ENCODE results near the gene SNX21. TPM values are rescaled to one million over a fixed set of nuclear protein-coding genes. Genes with fewer than 3 reads are reported as not detected.
"Not testable (repeated sequence)": the region's sequence is repeated elsewhere in the genome, so short reads cannot be mapped to it uniquely, and the experiment has no call there.

SNX21 gene
- total RNA-seq, 2 donors from 2014 or later, result 23.2 to 30.2 TPM

DNA sequence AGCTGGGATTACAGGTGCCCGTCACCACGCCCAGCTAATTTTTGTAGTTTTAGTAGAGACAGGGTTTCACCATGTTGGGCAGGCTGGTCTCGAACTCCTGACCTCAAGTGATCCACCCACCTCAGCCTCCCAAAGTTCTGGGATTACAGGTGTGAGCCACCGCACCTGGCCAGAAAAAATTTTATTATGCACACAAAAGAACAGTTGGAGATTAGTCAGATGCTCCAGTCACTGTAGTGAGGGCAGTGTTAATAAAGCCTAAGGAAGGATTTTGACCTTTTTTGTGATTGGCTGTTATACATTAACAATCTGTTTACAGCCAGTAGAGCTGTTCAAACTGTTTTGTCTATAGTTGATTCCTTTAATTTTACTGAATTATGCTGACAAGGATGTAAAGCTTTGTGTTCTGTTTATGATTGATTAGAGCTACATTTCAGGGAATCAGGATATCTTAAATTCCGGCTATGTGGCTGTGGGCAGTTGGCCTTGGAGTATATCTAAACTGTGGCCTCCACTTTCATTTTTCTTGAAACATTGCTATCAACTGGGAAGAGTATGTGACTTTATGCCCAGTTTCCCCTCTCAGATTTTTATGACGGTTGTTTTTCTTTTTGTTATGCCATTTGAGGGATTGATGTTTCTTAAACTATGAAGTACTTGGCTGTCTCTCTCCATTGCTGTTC, 33.7 kb downstream of the SNX21 start:
- intact Hi-C loops (cut with DNase I), result no loop called here
- DNase-seq, result no peak
- ATAC-seq, result no peak

GRCh38 chr20:45867819-45868176, 34.2 kb downstream of the SNX21 start:
- ATAC-seq, result peak in 1 of 2 donors; percentile 73
- intact Hi-C loops (cut with DNase I), result no loop called here

DNA sequence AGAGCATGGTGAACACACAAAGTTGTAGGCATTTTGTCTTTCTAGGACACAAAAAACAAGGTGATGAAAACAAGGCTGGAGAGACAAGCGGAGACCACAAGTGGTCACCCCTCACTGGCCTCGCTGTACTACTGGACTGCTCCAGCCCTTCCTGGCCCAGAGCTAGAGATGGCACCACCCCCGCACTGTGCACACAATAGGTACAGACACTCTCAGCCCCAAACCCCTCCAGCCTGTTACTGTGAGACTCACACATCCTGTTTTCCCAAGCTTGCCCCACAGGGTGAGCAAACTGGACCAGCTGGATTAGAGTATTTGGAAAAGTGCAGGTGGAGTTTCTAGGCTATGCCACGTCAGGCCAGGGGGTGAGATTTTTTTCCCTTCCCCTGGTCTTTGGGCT, 39.0 kb downstream of the SNX21 start:
- no peak for ATAC-seq
- DNase-seq, result no peak
- intact Hi-C loops (cut with DNase I), result no loop called here

More at GRCh38 chr20:45867819-45868176, 34.2 kb downstream of the SNX21 start:
- no peak for DNase-seq

DNA sequence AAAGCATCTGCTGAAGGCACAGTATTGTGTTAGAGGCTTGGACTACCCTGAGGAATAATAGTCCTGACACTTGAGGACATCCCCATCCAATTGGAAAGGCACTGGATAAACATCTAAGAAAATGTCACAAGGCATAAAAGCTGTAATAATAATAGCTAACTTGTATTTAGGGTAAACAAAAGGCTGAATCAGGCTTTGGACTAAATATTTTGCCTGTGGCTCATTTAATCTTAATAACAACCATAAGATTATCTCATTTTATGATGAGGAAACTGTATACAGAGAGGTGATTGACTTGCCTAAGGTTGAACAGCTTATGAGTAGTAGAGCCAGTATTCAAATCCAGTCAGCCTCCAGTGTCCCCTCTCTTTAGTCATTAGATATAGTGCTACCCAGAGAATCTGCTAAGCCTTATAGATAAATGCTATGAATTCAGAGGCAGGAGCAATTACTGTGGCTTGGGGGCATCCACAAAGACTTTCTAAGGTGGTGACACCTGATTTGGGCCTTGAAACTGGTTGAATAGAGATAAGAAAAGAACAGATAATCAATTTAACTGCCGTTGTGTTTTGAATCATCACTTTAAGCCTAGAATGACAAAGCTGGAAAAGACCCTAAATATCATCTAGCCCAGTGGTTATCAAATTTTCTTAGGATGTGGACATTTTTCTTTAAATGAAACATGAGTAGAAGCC, 40.0 kb downstream of the SNX21 start:
- intact Hi-C loops (cut with DNase I), result no loop called here
- no peak for ATAC-seq

GRCh38 chr20:45874104-45874481, 40.5 kb downstream of the SNX21 start:
- DNase-seq; intact Hi-C loops (cut with DNase I); ATAC-seq: not testable (repeated sequence)

More for the DNA sequence above, 40.0 kb downstream of the SNX21 start:
- no peak for DNase-seq

GRCh38 chr20:45874576-45874975, 41.0 kb downstream of the SNX21 start:
- ATAC-seq (no peak), DNase-seq (no peak)
- intact Hi-C loops (cut with DNase I), result no loop called here

- DNase-seq (no peak), ATAC-seq (peak in 1 of 2 donors; percentile 9)
- intact Hi-C loops (cut with DNase I), result no loop called here
These were observed 44.6 kb downstream of the SNX21 start for GRCh38 chr20:45878076-45878761.

- peak; percentile 99 for DNase-seq
- peak; percentile 96 to 99 for ATAC-seq
- intact Hi-C loops (cut with DNase I), result no loop called here
These were observed 47.6 kb downstream of the SNX21 start, which contains the start of gene ZSWIM1 for GRCh38 chr20:45880988-45881788. ZSWIM1 (plus strand) TSS chr20:45881227; CDS start chr20:45882593, 1,366 bp downstream.

DNA sequence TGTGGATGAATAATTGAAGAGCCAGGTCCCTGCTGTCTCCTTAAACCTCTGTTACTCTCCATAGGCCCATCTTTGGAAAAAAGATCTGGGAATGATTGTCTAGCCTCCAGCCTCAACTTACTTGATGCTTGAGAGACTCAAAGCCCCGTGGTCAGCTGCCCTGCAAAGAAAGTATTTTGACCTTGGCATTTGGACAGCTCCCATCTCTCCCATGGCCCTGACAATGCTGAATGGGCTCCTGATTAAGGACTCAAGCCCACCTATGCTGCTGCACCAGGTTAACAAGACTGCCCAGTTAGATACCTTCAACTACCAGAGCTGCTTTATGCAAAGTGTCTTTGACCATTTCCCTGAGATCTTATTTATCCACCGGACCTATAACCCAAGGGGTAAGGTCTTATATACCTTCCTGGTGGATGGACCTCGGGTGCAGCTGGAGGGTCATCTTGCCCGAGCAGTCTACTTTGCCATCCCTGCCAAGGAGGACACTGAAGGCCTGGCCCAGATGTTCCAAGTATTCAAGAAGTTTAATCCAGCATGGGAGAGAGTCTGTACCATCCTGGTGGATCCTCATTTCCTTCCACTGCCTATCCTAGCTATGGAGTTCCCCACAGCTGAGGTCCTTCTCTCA, 49.0 kb downstream of the SNX21 start:
- ATAC-seq, result no peak
- intact Hi-C loops (cut with DNase I), result no loop called here
- DNase-seq, result no peak

DNA sequence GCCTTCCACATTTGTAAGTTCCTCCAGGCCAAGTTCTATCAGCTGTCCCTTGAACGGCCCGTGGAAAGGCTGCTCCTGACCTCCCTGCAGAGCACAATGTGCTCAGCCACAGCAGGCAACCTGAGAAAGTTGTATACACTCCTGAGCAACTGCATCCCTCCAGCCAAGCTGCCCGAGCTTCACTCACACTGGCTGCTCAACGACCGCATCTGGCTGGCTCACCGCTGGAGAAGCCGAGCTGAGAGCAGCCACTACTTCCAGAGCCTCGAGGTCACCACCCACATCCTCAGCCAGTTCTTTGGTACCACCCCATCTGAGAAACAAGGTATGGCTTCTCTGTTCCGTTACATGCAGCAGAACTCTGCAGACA, 49.5 kb downstream of the SNX21 start:
- ATAC-seq (no peak), DNase-seq (no peak)
- intact Hi-C loops (cut with DNase I), result no loop called here

GRCh38 chr20:45886590-45887345, 53.2 kb downstream of the SNX21 start:
- ATAC-seq (no peak), DNase-seq (no peak)
- intact Hi-C loops (cut with DNase I), result no loop called here

GRCh38 chr20:45887346-45887715, 53.7 kb downstream of the SNX21 start, which contains the start of gene SPATA25:
SPATA25 (minus strand) TSS chr20:45887622; CDS start chr20:45887590, 32 bp downstream.
- DNase-seq (no peak), ATAC-seq (no peak)
- intact Hi-C loops (cut with DNase I), result no loop called here

- no peak for DNase-seq
These were observed 55.1 kb downstream of the SNX21 start for GRCh38 chr20:45888681-45889080.

GRCh38 chr20:45890077-45890984, 56.7 kb downstream of the SNX21 start:
- intact Hi-C loops (cut with DNase I), result loop anchor here in 1 of 2 donors (2.0 kb wide), 1 partner anchor 72 kb away; no protein-coding TSS in a partner anchor
- DNase-seq, result peak; percentile 90
- peak; percentile 80 to 84 for ATAC-seq

More at GRCh38 chr20:45888681-45889080, 55.1 kb downstream of the SNX21 start:
- ATAC-seq, result no peak
- intact Hi-C loops (cut with DNase I), result no loop called here

DNA sequence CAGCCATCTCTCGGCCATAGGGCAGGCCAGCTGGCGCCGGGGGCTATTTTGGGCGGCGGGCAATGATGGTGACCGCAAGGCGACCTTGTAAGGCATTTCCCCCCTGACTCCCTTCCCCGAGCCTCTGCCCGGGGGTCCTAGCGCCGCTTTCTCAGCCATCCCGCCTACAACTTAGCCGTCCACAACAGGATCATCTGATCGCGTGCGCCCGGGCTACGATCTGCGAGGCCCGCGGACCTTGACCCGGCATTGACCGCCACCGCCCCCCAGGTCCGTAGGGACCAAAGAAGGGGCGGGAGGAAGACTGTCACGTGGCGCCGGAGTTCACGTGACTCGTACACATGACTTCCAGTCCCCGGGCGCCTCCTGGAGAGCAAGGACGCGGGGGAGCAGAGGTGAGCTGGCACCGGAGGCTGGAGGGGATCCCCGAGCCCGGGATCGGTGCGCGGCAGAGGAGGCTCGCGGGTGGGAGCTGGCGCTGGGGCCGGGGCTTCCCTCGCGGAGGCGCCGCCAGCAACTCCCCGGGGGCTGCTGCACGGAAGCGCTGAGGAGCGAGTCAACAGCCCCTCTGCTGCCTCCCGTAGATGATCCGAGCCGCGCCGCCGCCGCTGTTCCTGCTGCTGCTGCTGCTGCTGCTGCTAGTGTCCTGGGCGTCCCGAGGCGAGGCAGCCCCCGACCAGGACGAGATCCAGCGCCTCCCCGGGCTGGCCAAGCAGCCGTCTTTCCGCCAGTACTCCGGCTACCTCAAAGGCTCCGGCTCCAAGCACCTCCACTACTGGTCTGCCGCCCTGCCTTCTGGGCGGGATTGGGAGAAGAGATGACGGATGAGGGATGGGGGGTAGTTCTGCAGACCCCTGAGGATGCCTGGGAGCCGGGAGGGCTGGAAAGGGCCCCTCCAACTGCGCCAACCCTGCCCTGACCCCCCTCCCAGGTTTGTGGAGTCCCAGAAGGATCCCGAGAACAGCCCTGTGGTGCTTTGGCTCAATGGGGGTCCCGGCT, 57.7 kb downstream of the SNX21 start, which contains the start of the genes CTSA and NEURL2:
Gene CTSA, plus strand, starts transcription at position 351 of the 999 bp plus-strand sequence. Its CDS starts 234 bp downstream, at position 585.
Gene NEURL2, minus strand, starts transcription at position 224 of the 999 bp plus-strand sequence. Its CDS starts 217 bp downstream, at position 7.
- intact Hi-C loops (cut with DNase I), result loop anchor here in 1 of 2 donors (2.0 kb wide), 1 partner anchor 72 kb away; no protein-coding TSS in a partner anchor

More for the DNA sequence above, 57.7 kb downstream of the SNX21 start, which contains the start of the genes CTSA and NEURL2:
- peak; percentile 95 for DNase-seq
- peak; percentile 88 to 93 for ATAC-seq
